Measurements from ENCODE around the gene FAM222B.

FAM222B gene

GRCh38 chr17:28765038-28765437, 77.6 kb downstream of the FAM222B start:
- no peak for DNase-seq

GRCh38 chr17:28763804-28764266, 78.8 kb downstream of the FAM222B start:
- DNase-seq = peak; percentile 12 to 46

- DNase-seq = no peak
Observed at GRCh38 chr17:28763137-28763799, 79.3 kb downstream of the FAM222B start.

GRCh38 chr17:28760601-28761562, 81.7 kb downstream of the FAM222B start:
- DNase-seq = peak in 1 of 2 donors; percentile 20

GRCh38 chr17:28759256-28759865, 83.2 kb downstream of the FAM222B start:
- no peak for DNase-seq

GRCh38 chr17:28758411-28759121, 84.0 kb downstream of the FAM222B start:
- DNase-seq = no peak

- no peak for DNase-seq
Observed at GRCh38 chr17:28756049-28756804, 86.4 kb downstream of the FAM222B start.

GRCh38 chr17:28755486-28755885, 87.1 kb downstream of the FAM222B start:
- DNase-seq = no peak

GRCh38 chr17:28751600-28752366, 90.8 kb downstream of the FAM222B start:
- no peak for DNase-seq

GRCh38 chr17:28750178-28751047, 92.2 kb downstream of the FAM222B start:
- DNase-seq = peak; percentile 59 to 82

GRCh38 chr17:28749516-28750177, 92.9 kb downstream of the FAM222B start:
- no peak for DNase-seq

GRCh38 chr17:28748852-28749515, 93.6 kb downstream of the FAM222B start:
- no peak for DNase-seq

GRCh38 chr17:28747801-28748750, 94.5 kb downstream of the FAM222B start:
- DNase-seq = no peak

- no peak for DNase-seq
Observed at GRCh38 chr17:28747051-28747691, 95.4 kb downstream of the FAM222B start.

- no peak for DNase-seq
Observed at GRCh38 chr17:28746611-28747050, 96.0 kb downstream of the FAM222B start.

GRCh38 chr17:28745786-28746411, 96.7 kb downstream of the FAM222B start:
- no peak for DNase-seq
